GM12878 (cell line): ENCODE results near the gene PPIF. TPM values are rescaled to one million over a fixed set of nuclear protein-coding genes. Genes with fewer than 3 reads are reported as not detected.
A peak's percentile ranks its signal among the peaks of the same experiment; 100 is the strongest.

Experiments
- BCL11A ChIP-seq: IDR thresholded peaks from 2 replicates; pipeline ENCODE4 v1.6.1; 2011; ENCODE audit warnings: low read depth, low read length
- CREB1 ChIP-seq: IDR thresholded peaks from 2 replicates; pipeline ENCODE4 v1.6.1; 2012; ENCODE audit warnings: low read depth, mild to moderate bottlenecking, inconsistent platforms
- DPF2 ChIP-seq: fragments of 450-650 bp; IDR thresholded peaks from 2 replicates; pipeline ENCODE4 v1.6.1; 2017; ENCODE audit warnings: mild to moderate bottlenecking
- EED ChIP-seq: sonication (generic); IDR thresholded peaks from 2 replicates; pipeline ENCODE4 v1.6.1; 2016; ENCODE audit warnings: antibody characterized with exemption, low read depth
- MLLT1 ChIP-seq: fragments of 450-650 bp; IDR thresholded peaks from 2 replicates; pipeline ENCODE4 v1.6.1; 2016; ENCODE audit warnings: mild to moderate bottlenecking
- MTA2 ChIP-seq: fragments of 450-650 bp; IDR thresholded peaks from 2 replicates; pipeline ENCODE4 v1.6.1; 2016; ENCODE audit warnings: low read depth, mild to moderate bottlenecking, moderate library complexity
- RELB ChIP-seq: fragments of 450-650 bp; IDR thresholded peaks from 2 replicates; pipeline ENCODE4 v1.6.1; 2017; ENCODE audit warnings: low read depth, mild to moderate bottlenecking, moderate library complexity
- SMC3 ChIP-seq: IDR thresholded peaks from 2 replicates; pipeline ENCODE4 v1.6.1; 2011; ENCODE audit warnings: low read length, improper control_type of control experiment, borderline replicate concordance
- ZNF687 ChIP-seq: fragments of 450-650 bp; IDR thresholded peaks from 2 replicates; pipeline ENCODE4 v1.6.1; 2017; ENCODE audit warnings: mild to moderate bottlenecking, moderate library complexity
- polyA plus RNA-seq, 11 experiments: library from polyadenylated mRNA; depleted of rRNA in 4 of 11; unstranded in 6 of 11; stranded (reverse) in 5 of 11; fragments of >200 nt; fragmentation: Nextera tagmentation in 4 of 11; fragmentation: Illumina TruSeq in 1 of 11; extraction: Ambion mirVana in 4 of 11; extraction: Trizol in 1 of 11; gene quantifications; 1 replicate in 1 of 11; 2 replicates in 10 of 11; pipeline versions ENCODE4 v1.2.1 to v1.2.3, GENCODE V29; 2011 to 2016; ENCODE audit warnings: inconsistent platforms in 2 of 11, missing spikeins in 2 of 11, low read depth in 1 of 11
- total RNA-seq, 4 experiments: library from RNA; depleted of rRNA in 3 of 4; stranded (reverse); fragments of >200 nt in 3 of 4; fragmentation: Illumina TruSeq in 1 of 4; extraction: Trizol in 1 of 4; gene quantifications; 2 replicates each; pipeline versions ENCODE4 v1.2.1 to v1.2.3, GENCODE V29; 2013 to 2021

PPIF gene
- total and polyA plus RNA-seq, 10 of the 15 experiments (the other 5 are each of a cell fraction or from before 2014, with no cell fraction given): 28.8 to 180 (median 128) TPM

- TF ChIP-seq ZNF687 (0 out of 2 replicates have a peak, but pooled peaks have one; percentile 45), EED (peak; percentile 65; the same call in 1 of the 2 replicates), SMC3 (0 out of 2 replicates have a peak, but pooled peaks have one; percentile 3), MLLT1 (peak; percentile 38; the same call in 1 of the 2 replicates), MTA2 (peak; percentile 10), RELB (peak; percentile 34; the same call in 1 of the 2 replicates), CREB1 (no peak), BCL11A (no peak), DPF2 (0 out of 2 replicates have a peak, but pooled peaks have one; percentile 27)
Measured at GRCh38 chr10:79322616-79323543, 24.4 kb upstream of the PPIF start (continued).
